H9 (cell line): ENCODE data around the gene ZBTB20. TPM values are rescaled to one million over a fixed set of nuclear protein-coding genes. Genes with fewer than 3 reads are reported as not detected.

Source experiments
- DNase-seq: peaks from one replicate; pipeline ENCODE4 v3.0.0-alpha.2; 2017
- H2AFZ ChIP-seq: one replicate; pipeline ENCODE4 v1.6.1; 2013; ENCODE audit warnings: mild to moderate bottlenecking, low read length, control low read depth, moderate library complexity
- H2AK5ac ChIP-seq: 2 replicates; pipeline ENCODE4 v1.6.1; 2013; ENCODE audit warnings: low read length, control low read depth, mixed read lengths; ENCODE audit not compliant: insufficient read length
- H2BK120ac ChIP-seq: one replicate; pipeline ENCODE4 v1.6.1; 2013; ENCODE audit warnings: low read depth, mild to moderate bottlenecking, low read length, control low read depth, inconsistent platforms; ENCODE audit not compliant: poor library complexity, severe bottlenecking
- H2BK12ac ChIP-seq: 2 replicates; pipeline ENCODE4 v1.6.1; 2013; ENCODE audit warnings: low read length, control low read depth, mixed read lengths, low read depth; ENCODE audit not compliant: insufficient read length
- H2BK15ac ChIP-seq: 2 replicates; pipeline ENCODE4 v1.6.1; 2013; ENCODE audit warnings: low read depth, low read length, control low read depth
- H2BK20ac ChIP-seq: one replicate; pipeline ENCODE4 v1.6.1; 2013; ENCODE audit warnings: low read depth, mild to moderate bottlenecking, low read length, control low read depth, inconsistent platforms; ENCODE audit not compliant: poor library complexity, severe bottlenecking
- H2BK5ac ChIP-seq: 2 replicates; pipeline ENCODE4 v1.6.1; 2013; ENCODE audit warnings: low read length, control low read depth, mixed read lengths; ENCODE audit not compliant: insufficient read length
- H3K14ac ChIP-seq: 2 replicates; pipeline ENCODE4 v1.6.1; 2013; ENCODE audit warnings: low read length, control low read depth; ENCODE audit not compliant: insufficient read depth
- H3K18ac ChIP-seq: 2 replicates; pipeline ENCODE4 v1.6.1; 2013; ENCODE audit warnings: low read depth, mild to moderate bottlenecking, mixed read lengths, low read length, control low read depth; ENCODE audit not compliant: insufficient read length
- H3K23ac ChIP-seq: 2 replicates; pipeline ENCODE4 v1.6.1; 2013; ENCODE audit warnings: low read length, control low read depth, mixed read lengths, low read depth; ENCODE audit not compliant: insufficient read length
- H3K23me2 ChIP-seq: 2 replicates; pipeline ENCODE4 v1.6.1; 2013; ENCODE audit warnings: low read depth, mild to moderate bottlenecking, mixed read lengths, low read length, control low read depth; ENCODE audit not compliant: insufficient read length, poor library complexity, severe bottlenecking
- H3K27ac ChIP-seq: 2 replicates; pipeline ENCODE4 v1.5.1; 2013; ENCODE audit warnings: low read length, control low read depth, mixed read lengths, low read depth; ENCODE audit not compliant: insufficient read length
- H3K27me3 ChIP-seq: 2 replicates; pipeline ENCODE4 v1.6.1; 2013; ENCODE audit warnings: low read length, control low read depth, inconsistent platforms; ENCODE audit not compliant: insufficient read depth
- H3K4ac ChIP-seq: 2 replicates; pipeline ENCODE4 v1.6.1; 2013; ENCODE audit warnings: low read depth, mild to moderate bottlenecking, control low read depth, inconsistent platforms, low read length, moderate library complexity
- H3K4me1 ChIP-seq: 2 replicates; pipeline ENCODE4 v1.6.1; 2013; ENCODE audit warnings: low read length, control low read depth, inconsistent platforms; ENCODE audit not compliant: insufficient read depth
- H3K4me2 ChIP-seq: 2 replicates; pipeline ENCODE4 v1.6.1; 2013; ENCODE audit warnings: low read length, control low read depth, mixed read lengths; ENCODE audit not compliant: insufficient read length, insufficient read depth
- H3K56ac ChIP-seq: 2 replicates; pipeline ENCODE4 v1.6.1; 2013; ENCODE audit warnings: low read depth, mild to moderate bottlenecking, mixed read lengths, low read length, control low read depth; ENCODE audit not compliant: insufficient read length
- H3K79me1 ChIP-seq: 2 replicates; pipeline ENCODE4 v1.6.1; 2013; ENCODE audit warnings: low read depth, mild to moderate bottlenecking, moderate library complexity, low read length, control low read depth, inconsistent platforms; ENCODE audit not compliant: insufficient read depth, poor library complexity, severe bottlenecking
- H3K79me2 ChIP-seq: 2 replicates; pipeline ENCODE4 v1.6.1; 2013; ENCODE audit warnings: low read length, control low read depth, inconsistent platforms; ENCODE audit not compliant: insufficient read depth
- H3K9ac ChIP-seq: 2 replicates; pipeline ENCODE4 v1.6.1; 2013; ENCODE audit warnings: low read length, control low read depth, mixed read lengths; ENCODE audit not compliant: insufficient read length; ENCODE audit errors: extremely low read depth
- H3K9me3 ChIP-seq: one replicate; pipeline ENCODE4 v1.6.1; 2013; ENCODE audit warnings: low read depth, low read length, inconsistent platforms; ENCODE audit not compliant: control insufficient read depth
- H3T11ph ChIP-seq: one replicate; pipeline ENCODE4 v1.6.1; 2013; ENCODE audit warnings: mild to moderate bottlenecking, low read length, control low read depth, inconsistent platforms
- H4K20me1 ChIP-seq: one replicate; pipeline ENCODE4 v1.6.1; 2013; ENCODE audit not compliant: control insufficient read depth, insufficient read length, insufficient read depth
- H4K5ac ChIP-seq: 2 replicates; pipeline ENCODE4 v1.6.1; 2013; ENCODE audit warnings: low read depth, mild to moderate bottlenecking, mixed read lengths, low read length, control low read depth; ENCODE audit not compliant: insufficient read length
- H4K8ac ChIP-seq: replicated peaks from 2 replicates; pipeline ENCODE4 v1.6.1; 2013; ENCODE audit warnings: low read length, control low read depth, mixed read lengths, low read depth; ENCODE audit not compliant: insufficient read length
- H4K91ac ChIP-seq: 2 replicates; pipeline ENCODE4 v1.6.1; 2013; ENCODE audit warnings: low read depth, mild to moderate bottlenecking, moderate library complexity, mixed read lengths, low read length, control low read depth; ENCODE audit not compliant: insufficient read length
- H3K27ac Mint-ChIP-seq, 3 experiments: 2 replicates in 2 of 3; 3 replicates in 1 of 3; pipeline ENCODE4 v1.8.0; 2020 to 2021; ENCODE audit warnings: mixed read lengths in 3 of 3, mild to moderate bottlenecking in 1 of 3, moderate library complexity in 1 of 3
- H3K27me3 Mint-ChIP-seq: 2 replicates; pipeline ENCODE4 v1.8.0; 2021; ENCODE audit warnings: low read depth, mild to moderate bottlenecking, moderate library complexity, mixed read lengths
- H3K36me3 Mint-ChIP-seq, 3 experiments: 2 replicates in 2 of 3; 3 replicates in 1 of 3; pipeline ENCODE4 v1.8.0; 2020 to 2021; ENCODE audit warnings: low read depth in 3 of 3, mixed read lengths in 3 of 3; ENCODE audit not compliant: insufficient read depth in 1 of 3
- H3K4me1 Mint-ChIP-seq, 2 experiments: 2 replicates each; pipeline ENCODE4 v1.8.0; 2020; ENCODE audit warnings: mixed read lengths in 2 of 2
- H3K4me3 Mint-ChIP-seq, 2 experiments: 2 replicates in 1 of 2; 3 replicates in 1 of 2; pipeline ENCODE4 v1.8.0; 2020 to 2021; ENCODE audit warnings: mild to moderate bottlenecking in 2 of 2, mixed read lengths in 2 of 2, moderate library complexity in 1 of 2
- H3K9me3 Mint-ChIP-seq, 2 experiments: 2 replicates in 1 of 2; 3 replicates in 1 of 2; pipeline ENCODE4 v1.8.0; 2020; ENCODE audit warnings: mild to moderate bottlenecking in 2 of 2, mixed read lengths in 2 of 2, moderate library complexity in 1 of 2
- WGBS: extraction: QIAGEN DNeasy Blood & Tissue Kit; methylation state at CpG from one replicate; pipeline ENCODE4 v1.1.7; 2013; ENCODE audit warnings: missing lambda C conversion rate, low lambda C conversion rate, mixed read lengths; ENCODE audit not compliant: insufficient read length; ENCODE audit errors: extremely low coverage; 5-methylcytosine and 5-hydroxymethylcytosine counted together
- total RNA-seq: library from RNA; stranded (reverse); gene quantifications from 2 replicates; pipeline ENCODE4 v1.2.1, GENCODE V29; 2021
- TF ChIP-seq, protein P1 (sequence below): fragments of 200-600 bp; sonication (generic); conservative IDR thresholded peaks from 3 replicates; pipeline ENCODE4 v1.8.0; 2021; ENCODE audit warnings: antibody characterized with exemption, mild to moderate bottlenecking

The ZBTB20 gene
- total RNA-seq, 1 experiment from 2014 or later, result 0.70 TPM

DNA sequence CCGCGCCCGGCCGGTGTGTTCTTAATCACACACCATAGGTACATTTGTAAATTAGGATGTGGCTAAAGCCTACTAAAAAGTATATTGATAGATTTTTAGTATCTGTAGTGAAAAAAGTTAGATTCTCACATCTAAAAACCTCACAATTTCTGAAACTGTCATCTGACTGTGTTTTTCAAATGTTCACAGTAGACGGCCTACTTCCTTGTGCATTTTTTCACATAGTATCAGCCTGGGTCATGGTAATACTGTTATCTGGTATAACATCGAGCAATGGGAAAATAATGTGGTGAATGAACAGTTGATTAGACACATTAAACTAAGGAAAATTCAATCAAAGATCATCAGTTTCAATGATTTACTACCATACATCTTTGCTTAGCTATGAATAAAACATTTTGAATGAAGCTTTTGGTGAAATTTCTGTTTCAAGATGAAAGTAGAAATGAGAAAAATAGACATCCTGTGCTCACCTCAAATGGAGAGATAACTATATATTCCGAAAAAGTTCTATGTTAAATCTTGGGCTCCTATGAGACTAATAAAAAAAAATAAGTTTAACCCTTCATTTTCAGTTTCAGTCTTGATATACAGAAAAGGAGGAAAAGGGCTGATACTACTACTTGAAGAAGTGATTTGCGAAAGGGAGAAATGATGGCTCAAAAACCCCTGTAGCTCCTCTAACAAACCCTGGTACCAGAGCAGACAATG is 262.7 kb downstream of the ZBTB20 start:
- Histone ChIP-seq H3K23me2 (no peaks in the 10 kb centered on the region), H3K27ac (no peak overlapping the region), H3K4ac (no peak overlapping the region), H2BK15ac (no peak overlapping the region), H3K79me2 (no peaks in the 10 kb centered on the region), H3K14ac (no peak overlapping the region), H2AK5ac (no peak overlapping the region), H3K4me2 (no peak overlapping the region), H2AFZ (no peak overlapping the region), H2BK12ac (no peak overlapping the region), H4K8ac (no peak overlapping the region), H4K5ac (no peak overlapping the region), H2BK120ac (no peak overlapping the region), H2BK5ac (no peak overlapping the region), H3K79me1 (no peaks in the 10 kb centered on the region), H3T11ph (no peak overlapping the region), H3K4me1 (no peaks in the 10 kb centered on the region), H3K27me3 (no peaks in the 10 kb centered on the region), H3K23ac (no peak overlapping the region), H4K20me1 (no peaks in the 10 kb centered on the region), H3K18ac (no peak overlapping the region), H2BK20ac (no peak overlapping the region), H3K56ac (no peak overlapping the region), H4K91ac (no peak overlapping the region), H3K9me3 (no peaks in the 10 kb centered on the region), H3K9ac (no peak overlapping the region)
- Mint-ChIP-seq H3K4me1 (peaks cover 8 to 12% of the 10 kb centered on the region in 2 experiments), H3K27ac (no peak overlapping the region), H3K36me3 (no peaks in the 10 kb centered on the region), H3K27me3 (no peaks in the 10 kb centered on the region; the same call in 1 of the 2 replicates), H3K4me3 (no peak overlapping the region), H3K9me3 (no peaks in the 10 kb centered on the region)
- WGBS, result no CpG with 5 or more reads among the region's 8 CpGs
- TF ChIP-seq, protein P1, sequence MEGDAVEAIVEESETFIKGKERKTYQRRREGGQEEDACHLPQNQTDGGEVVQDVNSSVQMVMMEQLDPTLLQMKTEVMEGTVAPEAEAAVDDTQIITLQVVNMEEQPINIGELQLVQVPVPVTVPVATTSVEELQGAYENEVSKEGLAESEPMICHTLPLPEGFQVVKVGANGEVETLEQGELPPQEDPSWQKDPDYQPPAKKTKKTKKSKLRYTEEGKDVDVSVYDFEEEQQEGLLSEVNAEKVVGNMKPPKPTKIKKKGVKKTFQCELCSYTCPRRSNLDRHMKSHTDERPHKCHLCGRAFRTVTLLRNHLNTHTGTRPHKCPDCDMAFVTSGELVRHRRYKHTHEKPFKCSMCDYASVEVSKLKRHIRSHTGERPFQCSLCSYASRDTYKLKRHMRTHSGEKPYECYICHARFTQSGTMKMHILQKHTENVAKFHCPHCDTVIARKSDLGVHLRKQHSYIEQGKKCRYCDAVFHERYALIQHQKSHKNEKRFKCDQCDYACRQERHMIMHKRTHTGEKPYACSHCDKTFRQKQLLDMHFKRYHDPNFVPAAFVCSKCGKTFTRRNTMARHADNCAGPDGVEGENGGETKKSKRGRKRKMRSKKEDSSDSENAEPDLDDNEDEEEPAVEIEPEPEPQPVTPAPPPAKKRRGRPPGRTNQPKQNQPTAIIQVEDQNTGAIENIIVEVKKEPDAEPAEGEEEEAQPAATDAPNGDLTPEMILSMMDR, result no peak
- no peak for DNase-seq
